Keratinocyte (primary cell): ENCODE measurements around the gene EXT2. TPM values are rescaled to one million over a fixed set of nuclear protein-coding genes. Genes with fewer than 3 reads are reported as not detected.
A peak's percentile ranks its signal among the peaks of the same experiment; 100 is the strongest.

Experiments
- DNase-seq: peaks from one replicate; pipeline ENCODE4 v3.0.0-alpha.2; 2011; ENCODE audit warnings: low read depth, missing footprints, low spot score
- FAIRE-seq: peaks from 2 replicates; lab custom pipeline; 2011; peaks lifted over from hg19 to GRCh38; lab: Jason Lieb, UNC
- H2AFZ ChIP-seq: 2 replicates; pipeline ENCODE4 v1.6.0; 2012; ENCODE audit warnings: low read length, control low read depth, inconsistent platforms; ENCODE audit not compliant: control insufficient read depth
- H3K27ac ChIP-seq: 2 replicates; pipeline ENCODE4 v1.5.1; 2011; ENCODE audit warnings: low read length; ENCODE audit not compliant: control insufficient read depth, insufficient read depth
- H3K27me3 ChIP-seq: 3 replicates; pipeline ENCODE4 v1.6.0; 2011; ENCODE audit warnings: low read length; ENCODE audit not compliant: control insufficient read depth, insufficient read depth; ENCODE audit errors: extremely low read depth
- H3K36me3 ChIP-seq, 2 experiments: 2 replicates in 1 of 2; 3 replicates in 1 of 2; pipeline ENCODE4 v1.5.1; 2011; ENCODE audit warnings: low read length in 2 of 2, mild to moderate bottlenecking in 1 of 2; ENCODE audit not compliant: control insufficient read depth in 2 of 2, insufficient read depth in 2 of 2; ENCODE audit errors: extremely low read depth in 1 of 2
- H3K4me1 ChIP-seq: 3 replicates; pipeline ENCODE4 v1.5.1; 2011; ENCODE audit warnings: low read length; ENCODE audit not compliant: control insufficient read depth, insufficient read depth; ENCODE audit errors: extremely low read depth
- H3K4me2 ChIP-seq: 3 replicates; pipeline ENCODE4 v1.6.0; 2011; ENCODE audit warnings: low read depth, low read length; ENCODE audit not compliant: control insufficient read depth, insufficient read depth; ENCODE audit errors: extremely low read depth
- H3K4me3 ChIP-seq, 3 experiments: fragments of 200-600 bp in 1 of 3; sonication (generic) in 1 of 3; 2 replicates in 2 of 3; 3 replicates in 1 of 3; pipeline ENCODE4 v1.5.1; 2011 to 2016; ENCODE audit warnings: low read length in 3 of 3, mild to moderate bottlenecking in 3 of 3, control low read depth in 2 of 3, inconsistent platforms in 1 of 3, low read depth in 1 of 3, mixed read lengths in 1 of 3, mixed run types in 1 of 3, moderate library complexity in 1 of 3; ENCODE audit not compliant: control insufficient read depth in 2 of 3, insufficient read depth in 2 of 3; ENCODE audit errors: extremely low read depth in 1 of 3
- H3K79me2 ChIP-seq: 2 replicates; pipeline ENCODE4 v1.6.0; 2012; ENCODE audit warnings: low read length; ENCODE audit not compliant: control insufficient read depth, insufficient read depth
- H3K9ac ChIP-seq: 3 replicates; pipeline ENCODE4 v1.6.0; 2011; ENCODE audit warnings: low read length; ENCODE audit not compliant: control insufficient read depth, insufficient read depth; ENCODE audit errors: extremely low read depth
- H3K9me1 ChIP-seq: 3 replicates; pipeline ENCODE4 v1.6.0; 2011; ENCODE audit warnings: low read length; ENCODE audit not compliant: control insufficient read depth, insufficient read depth; ENCODE audit errors: extremely low read depth
- H3K9me3 ChIP-seq: 2 replicates; pipeline ENCODE4 v1.5.1; 2012; ENCODE audit warnings: low read depth, low read length; ENCODE audit not compliant: control insufficient read depth
- H4K20me1 ChIP-seq: 3 replicates; pipeline ENCODE4 v1.6.0; 2011; ENCODE audit warnings: low read length; ENCODE audit not compliant: control insufficient read depth, insufficient read depth; ENCODE audit errors: extremely low read depth
- EZH2 ChIP-seq: IDR thresholded peaks from one replicate; pipeline ENCODE4 v1.6.1; 2012; ENCODE audit warnings: inconsistent platforms, mild to moderate bottlenecking, low read length, moderate library complexity
- dilution Hi-C: fragments of 300-500 bp; cut with MboI; formaldehyde crosslinking; loops from one replicate; pipeline ENCODE4 v1.7.0; 2020; ENCODE audit warnings: low sequenced_read_pairs; ENCODE audit not compliant: extremely low pct_ligation_motif_present
- polyA plus RNA-seq, 5 experiments: library from polyadenylated mRNA; depleted of rRNA in 3 of 5; stranded (reverse) in 3 of 5; stranded (forward) in 1 of 5; unstranded in 1 of 5; fragments of >200 nt; gene quantifications; 1 replicate in 1 of 5; 2 replicates in 3 of 5; 3 replicates in 1 of 5; pipeline versions ENCODE4 v1.2.1 to v1.2.3, GENCODE V29; 2011 to 2012; ENCODE audit warnings: missing spikeins in 2 of 5, low read depth in 1 of 5, low replicate concordance in 1 of 5
- TF ChIP-seq, protein P1 (sequence below), 3 experiments: IDR thresholded peaks in 1 of 3; conservative IDR thresholded peaks in 1 of 3; optimal IDR thresholded peaks in 1 of 3; 2 replicates in 2 of 3; 3 replicates in 1 of 3; pipeline versions ENCODE3 to v1.5.1; 2011; ENCODE audit warnings: low read length in 3 of 3, mild to moderate bottlenecking in 3 of 3, moderate library complexity in 2 of 3, control low read depth in 1 of 3, inconsistent platforms in 1 of 3; ENCODE audit not compliant: insufficient read depth in 2 of 3; ENCODE audit errors: extremely low read depth in 1 of 3

Gene EXT2
- polyA plus RNA-seq, 1 donor (not counting 4 experiments of a cell fraction or from before 2014, with no cell fraction given) = 148 TPM

GRCh38 chr11:44101098-44101497 lies 5.6 kb downstream of the EXT2 start:
- no peak for DNase-seq
- H3K79me2 ChIP-seq = peaks cover 80% of the 10 kb centered on the region
- no peak for TF ChIP-seq EZH2
- TF ChIP-seq, protein P1, sequence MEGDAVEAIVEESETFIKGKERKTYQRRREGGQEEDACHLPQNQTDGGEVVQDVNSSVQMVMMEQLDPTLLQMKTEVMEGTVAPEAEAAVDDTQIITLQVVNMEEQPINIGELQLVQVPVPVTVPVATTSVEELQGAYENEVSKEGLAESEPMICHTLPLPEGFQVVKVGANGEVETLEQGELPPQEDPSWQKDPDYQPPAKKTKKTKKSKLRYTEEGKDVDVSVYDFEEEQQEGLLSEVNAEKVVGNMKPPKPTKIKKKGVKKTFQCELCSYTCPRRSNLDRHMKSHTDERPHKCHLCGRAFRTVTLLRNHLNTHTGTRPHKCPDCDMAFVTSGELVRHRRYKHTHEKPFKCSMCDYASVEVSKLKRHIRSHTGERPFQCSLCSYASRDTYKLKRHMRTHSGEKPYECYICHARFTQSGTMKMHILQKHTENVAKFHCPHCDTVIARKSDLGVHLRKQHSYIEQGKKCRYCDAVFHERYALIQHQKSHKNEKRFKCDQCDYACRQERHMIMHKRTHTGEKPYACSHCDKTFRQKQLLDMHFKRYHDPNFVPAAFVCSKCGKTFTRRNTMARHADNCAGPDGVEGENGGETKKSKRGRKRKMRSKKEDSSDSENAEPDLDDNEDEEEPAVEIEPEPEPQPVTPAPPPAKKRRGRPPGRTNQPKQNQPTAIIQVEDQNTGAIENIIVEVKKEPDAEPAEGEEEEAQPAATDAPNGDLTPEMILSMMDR (optimal IDR thresholded peaks at IDR 0.05 in 1 of 3, IDR thresholded peaks at IDR 0.05 in 1 of 3, conservative IDR thresholded peaks at IDR 0.05 in 1 of 3; ENCODE audit: extremely low read depth in 1 of 3, insufficient read depth in 2 of 3, low read length in 3 of 3) = no peak
- dilution Hi-C loops = no loop called here
- H3K9me3 ChIP-seq = no peaks in the 10 kb centered on the region
- no peak overlapping the region for H3K4me3 ChIP-seq
- no peaks in the 10 kb centered on the region for H3K9me1 ChIP-seq
- H3K4me1 ChIP-seq = peaks cover 14% of the 10 kb centered on the region
- peaks cover 20% of the 10 kb centered on the region for H4K20me1 ChIP-seq
- no peak overlapping the region for H3K27ac ChIP-seq
- no peak overlapping the region for H3K9ac ChIP-seq
- peaks cover 2 to 10% of the 10 kb centered on the region in 2 experiments for H3K36me3 ChIP-seq
- H3K27me3 ChIP-seq = no peaks in the 10 kb centered on the region
- no peak overlapping the region for H3K4me2 ChIP-seq
- no peak overlapping the region for H2AFZ ChIP-seq
- FAIRE-seq = no peak

DNA sequence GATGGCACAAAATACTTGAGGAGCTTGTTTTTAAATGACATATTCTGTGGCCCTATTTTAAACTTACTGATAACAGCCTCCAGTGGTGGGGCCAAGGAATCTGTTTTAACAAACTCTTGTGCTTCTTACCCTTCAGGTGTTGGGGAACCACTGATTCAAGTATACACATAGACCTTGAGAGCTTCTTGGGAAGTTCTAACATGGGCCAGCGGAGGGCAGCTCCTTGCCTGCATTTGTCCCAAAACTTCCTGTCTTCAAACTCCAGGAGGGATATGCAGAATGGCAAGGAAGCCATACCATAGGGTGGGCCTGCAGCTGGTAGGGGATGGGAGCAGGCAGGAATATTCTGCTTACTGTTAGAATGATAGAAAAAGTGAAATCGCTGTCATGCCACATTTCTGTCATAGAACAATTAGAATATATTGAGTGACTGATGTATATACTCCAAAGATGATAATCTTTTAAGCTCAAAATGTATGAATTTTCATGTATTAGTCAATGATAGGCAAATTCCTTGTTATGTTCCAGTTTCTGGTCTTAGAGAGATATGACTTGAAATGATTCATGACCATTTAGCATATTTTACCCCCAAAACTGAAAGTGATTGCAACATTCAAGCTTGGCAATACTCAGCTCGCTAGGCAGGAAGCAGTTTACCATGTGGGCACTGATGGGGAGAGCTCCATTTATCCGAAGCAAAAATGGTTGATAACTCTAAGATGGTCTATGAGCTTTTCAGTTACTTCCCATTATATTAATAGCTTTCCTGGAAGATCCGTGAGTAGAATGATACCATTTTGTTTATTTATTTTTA lies 9.2 kb downstream of the EXT2 start:
- no peak for FAIRE-seq
- no peak overlapping the region for H3K9ac ChIP-seq
- no peak overlapping the region for H2AFZ ChIP-seq
- TF ChIP-seq EZH2 = no peak
- TF ChIP-seq, protein P1 (optimal IDR thresholded peaks at IDR 0.05 in 1 of 3, IDR thresholded peaks at IDR 0.05 in 1 of 3, conservative IDR thresholded peaks at IDR 0.05 in 1 of 3; ENCODE audit: extremely low read depth in 1 of 3, insufficient read depth in 2 of 3, low read length in 3 of 3) = peak in 1 of 3 experiments; percentile 10
- H3K4me2 ChIP-seq = no peak overlapping the region
- DNase-seq = no peak
- H3K9me3 ChIP-seq = no peaks in the 10 kb centered on the region
- H3K27me3 ChIP-seq = no peaks in the 10 kb centered on the region
- H3K27ac ChIP-seq = no peak overlapping the region
- no peak overlapping the region for H3K4me3 ChIP-seq
- no peaks in the 10 kb centered on the region for H3K4me1 ChIP-seq
- peaks cover 21% of the 10 kb centered on the region for H4K20me1 ChIP-seq
- peaks cover 59% of the 10 kb centered on the region for H3K79me2 ChIP-seq
- no peaks in the 10 kb centered on the region for H3K9me1 ChIP-seq
- dilution Hi-C loops = no loop called here
- H3K36me3 ChIP-seq = peaks cover 4 to 17% of the 10 kb centered on the region in 2 experiments
